ENCODE results near the gene MRPL10.
A peak's percentile ranks its signal among the peaks of the same experiment; 100 is the strongest.

Gene MRPL10

DNA sequence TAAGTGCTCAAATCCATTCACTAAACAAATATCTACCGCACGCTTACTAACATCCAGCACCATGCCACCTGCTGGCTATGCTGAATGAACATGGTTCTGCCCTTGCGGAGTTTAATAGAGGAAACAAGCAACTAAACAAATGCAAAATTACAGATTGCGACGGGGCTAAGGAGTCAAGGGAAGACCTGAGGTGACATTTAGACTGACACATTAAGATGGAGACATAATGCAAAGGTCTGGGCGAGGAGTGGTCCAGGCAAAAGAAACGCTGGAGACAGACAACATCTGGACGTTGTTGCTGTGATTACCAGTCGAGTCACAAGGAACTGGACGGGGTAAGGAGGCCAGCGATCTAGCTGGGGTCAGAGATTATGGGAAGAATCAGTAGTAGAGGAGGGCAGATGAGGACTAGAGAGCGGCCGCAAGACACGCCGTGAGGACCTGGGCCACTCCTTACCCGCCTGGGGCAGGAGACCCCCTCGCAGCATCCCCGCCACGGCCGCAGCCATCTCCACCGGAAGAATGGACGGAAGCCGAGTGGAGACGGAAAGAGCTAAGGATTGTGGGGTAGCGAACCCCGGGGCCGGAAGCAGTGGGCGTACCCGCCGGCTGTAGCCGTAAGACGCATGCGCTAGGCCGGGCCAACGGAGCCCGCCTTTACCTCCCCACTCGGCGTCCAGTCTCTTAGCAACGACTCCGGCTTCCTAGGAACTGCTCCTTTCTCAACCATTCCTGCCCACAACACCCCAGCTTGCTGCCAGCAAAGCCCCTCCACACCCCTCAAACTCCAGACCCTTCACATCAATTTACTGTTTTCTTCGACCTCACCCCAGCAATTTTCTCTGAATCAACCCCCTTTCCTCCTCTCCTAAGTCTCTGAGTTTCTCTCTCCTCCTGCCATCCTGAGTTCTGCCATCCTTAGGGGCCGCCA is at the start of gene MRPL10, which contains the start of gene LRRC46:
Gene MRPL10, minus strand, starts transcription at position 539 of the 931 bp plus-strand sequence. Its CDS starts 30 bp downstream, at position 509.
Gene LRRC46, plus strand, starts transcription at position 668 of the 931 bp plus-strand sequence. CDS start 320 bp downstream, outside the sequence.
- peak; percentile 74 to 89 for DNase-seq (ENCODE audit: low read depth in 2 of 2)

- DNase-seq (ENCODE audit: low read depth in 2 of 2) = no peak
These were observed 48.6 kb upstream of the MRPL10 start for GRCh38 chr17:47879776-47880454.

- DNase-seq (ENCODE audit: low read depth in 2 of 2) = no peak
These were observed 47.8 kb upstream of the MRPL10 start for GRCh38 chr17:47879028-47879585.

- no peak for DNase-seq (ENCODE audit: low read depth in 2 of 2)
These were observed 47.1 kb upstream of the MRPL10 start for GRCh38 chr17:47878203-47879027.

DNA sequence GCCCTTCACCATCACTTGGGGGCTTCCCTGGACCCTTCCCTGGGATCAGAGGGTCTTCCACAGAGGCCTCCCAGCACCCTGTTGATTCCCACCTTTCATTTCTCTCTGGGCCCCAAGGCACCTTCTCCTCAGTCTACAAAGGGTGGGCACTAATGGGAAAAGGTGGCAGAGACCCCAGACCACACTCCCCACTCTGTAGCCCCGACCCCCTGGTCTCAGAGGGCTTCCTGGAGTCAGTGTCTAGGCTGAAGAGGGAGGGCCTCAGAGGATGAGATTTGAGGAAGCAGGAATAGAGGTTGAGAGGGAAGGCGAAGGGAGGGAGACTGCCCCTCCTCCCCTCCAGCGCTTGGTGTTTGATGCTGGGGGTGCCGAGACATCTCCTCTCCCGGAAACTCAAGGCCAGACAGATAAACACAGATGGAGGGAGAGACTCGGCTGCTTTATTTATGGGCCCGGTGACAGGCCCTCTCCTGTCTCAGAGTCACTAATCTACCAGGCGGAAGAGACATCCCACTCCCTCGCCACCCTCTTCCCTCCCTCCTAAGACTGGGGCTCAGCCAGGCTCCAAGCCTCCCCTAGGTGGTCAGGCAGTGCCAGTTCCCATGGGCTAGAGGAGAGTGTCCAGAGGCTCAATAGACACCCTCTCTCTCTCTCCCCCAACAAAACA is 46.2 kb upstream of the MRPL10 start:
- no peak for DNase-seq (ENCODE audit: low read depth in 2 of 2)

DNA sequence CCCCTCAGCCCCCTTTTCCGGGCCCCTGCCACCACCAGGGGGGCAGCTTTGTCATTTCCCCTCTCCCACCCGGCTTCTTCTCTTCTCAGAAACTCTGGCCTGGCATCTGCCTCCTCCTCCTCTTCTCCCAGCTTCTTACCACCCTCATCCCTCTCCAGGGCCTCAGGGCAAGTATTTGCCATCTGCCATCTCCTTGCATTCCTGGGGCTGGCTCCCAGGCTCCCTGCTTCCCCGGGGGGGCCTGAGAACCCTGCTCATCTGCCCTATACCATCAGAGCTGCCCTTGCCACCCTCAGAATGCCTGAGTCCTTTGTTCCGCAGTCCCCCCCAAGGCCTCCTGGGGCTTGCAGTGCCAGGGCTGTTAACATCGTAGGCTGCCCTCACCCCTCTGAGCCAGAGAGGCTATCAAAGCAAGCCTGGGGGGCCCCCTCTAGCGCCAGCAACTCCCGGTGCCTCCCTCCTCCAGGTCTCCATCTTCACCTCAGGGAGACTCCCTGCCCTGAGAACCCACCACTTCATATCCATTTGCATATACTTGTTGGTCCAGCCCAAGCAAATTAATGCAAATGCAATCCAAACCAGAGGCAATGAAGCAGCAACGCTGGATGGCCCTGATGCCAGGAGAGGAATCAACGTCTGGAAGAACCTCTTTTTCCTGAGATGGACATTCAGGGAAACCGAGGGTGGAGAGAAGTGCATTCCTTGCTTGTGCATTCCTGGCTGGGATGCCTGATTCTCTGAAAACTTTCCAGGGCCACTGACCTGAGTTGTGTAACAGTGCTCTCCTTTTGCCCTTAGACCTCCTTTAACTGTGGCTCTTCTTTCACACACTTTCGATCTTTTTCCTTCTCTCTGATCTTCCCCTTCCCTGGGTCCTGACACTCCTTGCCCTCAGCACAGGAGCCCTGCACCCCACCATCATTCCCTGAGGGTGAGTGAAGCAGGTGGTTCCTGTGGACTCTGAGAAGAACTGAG is 44.0 kb upstream of the MRPL10 start:
- no peak for DNase-seq (ENCODE audit: low read depth in 2 of 2)

- no peak for DNase-seq (ENCODE audit: low read depth in 2 of 2)
These were observed 42.1 kb upstream of the MRPL10 start for GRCh38 chr17:47873200-47874090.

DNA sequence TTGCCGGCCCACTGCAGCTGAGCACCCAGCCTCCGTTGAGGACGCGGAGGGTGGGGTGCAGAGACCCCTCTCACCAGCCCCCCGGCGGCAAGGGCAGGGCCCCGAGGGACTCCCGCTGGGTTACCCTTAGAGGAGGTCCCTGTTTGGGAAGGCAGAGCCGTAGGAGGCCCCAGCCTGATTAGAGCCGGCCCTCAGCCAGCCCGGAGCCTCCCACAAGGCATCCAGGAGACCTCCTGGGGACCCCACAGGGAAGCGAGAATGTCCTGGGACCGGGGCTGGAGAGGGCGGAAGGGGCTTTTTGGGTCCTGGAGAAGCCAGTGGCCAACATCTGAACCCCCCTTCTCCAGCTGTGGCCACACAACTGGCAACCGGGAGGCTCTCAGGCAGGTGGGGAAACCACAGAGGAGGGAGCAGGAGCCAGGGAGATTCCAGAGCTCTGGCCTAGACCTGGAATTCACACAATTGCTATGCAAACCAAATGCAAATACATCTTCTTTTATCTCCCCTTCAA is 41.4 kb upstream of the MRPL10 start:
- no peak for DNase-seq (ENCODE audit: low read depth in 2 of 2)

GRCh38 chr17:47872019-47872650 is 40.8 kb upstream of the MRPL10 start:
- no peak for DNase-seq (ENCODE audit: low read depth in 2 of 2)

DNA sequence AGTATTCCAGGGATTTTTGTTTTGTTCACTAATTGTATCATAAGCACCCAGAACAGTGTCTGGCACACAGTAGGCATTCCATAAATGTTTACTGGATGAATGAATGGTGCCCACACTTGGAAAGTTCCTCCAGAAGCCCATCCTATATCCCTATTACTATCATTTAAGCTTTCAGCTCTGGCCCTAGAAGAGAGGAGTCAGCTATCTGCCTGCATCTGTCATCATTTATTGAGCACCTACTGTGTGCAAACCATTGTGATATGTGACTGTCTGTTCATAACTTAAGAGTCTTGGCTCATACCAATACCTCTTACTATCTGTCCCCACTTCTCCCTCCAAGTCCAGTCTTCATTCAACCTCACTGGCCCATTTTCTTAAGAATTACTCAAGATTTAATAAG is 39.7 kb upstream of the MRPL10 start:
- DNase-seq (ENCODE audit: low read depth in 2 of 2) = no peak

DNA sequence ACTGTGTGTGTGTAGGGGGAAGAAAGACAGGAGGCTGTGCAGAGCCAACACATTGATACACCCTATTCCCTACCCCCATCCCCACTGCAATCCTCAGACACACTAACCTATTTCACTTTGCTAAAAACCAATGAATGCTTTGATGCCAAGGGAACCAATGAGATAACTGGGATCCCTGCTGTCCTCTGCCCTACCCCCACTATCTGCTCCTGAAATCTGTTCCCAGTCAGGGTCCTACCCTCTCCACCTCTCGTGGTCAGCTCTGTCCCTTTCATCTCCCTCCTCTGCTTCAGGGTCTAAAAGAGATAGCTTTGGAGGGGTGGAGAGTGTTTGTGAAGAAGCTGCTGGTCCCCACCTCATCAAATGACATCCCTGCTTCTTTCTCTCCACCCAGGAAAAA is 38.7 kb upstream of the MRPL10 start:
- DNase-seq (ENCODE audit: low read depth in 2 of 2) = no peak

- DNase-seq (ENCODE audit: low read depth in 2 of 2) = no peak
These were observed 37.8 kb upstream of the MRPL10 start for GRCh38 chr17:47869114-47869513.

DNA sequence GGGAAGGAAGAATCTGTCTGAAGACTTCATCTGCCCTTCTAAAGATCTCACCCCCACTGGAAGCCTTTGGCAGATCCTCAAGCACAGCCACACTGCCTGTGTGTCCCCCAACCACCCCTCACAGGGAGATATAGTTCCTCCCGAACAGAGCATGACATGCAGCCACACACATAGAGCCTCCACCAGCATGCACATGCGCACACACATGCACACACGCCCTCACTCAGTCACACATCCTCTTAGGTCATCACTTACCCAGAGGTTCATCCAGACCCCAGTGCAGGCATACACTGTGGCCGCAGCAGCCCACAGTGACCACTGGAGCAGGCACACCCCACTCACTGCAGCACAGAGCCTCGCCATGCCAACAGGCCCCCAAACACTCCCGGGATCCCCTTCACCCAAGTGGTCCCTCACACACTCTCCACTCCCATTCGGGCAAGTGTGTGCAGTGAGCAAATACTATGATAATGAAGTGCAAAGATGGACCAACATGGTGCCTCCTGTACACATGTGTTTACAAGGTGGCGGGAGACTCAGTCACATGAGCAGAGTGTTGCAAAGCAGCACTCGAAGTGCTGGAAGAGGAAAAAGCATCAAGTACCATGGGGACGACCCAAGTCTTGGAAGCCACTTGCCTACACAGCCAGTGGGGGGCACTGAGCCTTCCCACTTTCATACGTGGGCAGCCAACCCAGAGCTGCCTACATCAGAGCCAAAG is 36.6 kb upstream of the MRPL10 start:
- no peak for DNase-seq (ENCODE audit: low read depth in 2 of 2)

GRCh38 chr17:47866941-47867340 is 35.6 kb upstream of the MRPL10 start:
- DNase-seq (ENCODE audit: low read depth in 2 of 2) = no peak

GRCh38 chr17:47864791-47865216 is 33.5 kb upstream of the MRPL10 start:
- DNase-seq (ENCODE audit: low read depth in 2 of 2) = no peak

GRCh38 chr17:47862621-47863440 is 31.5 kb upstream of the MRPL10 start:
- no peak for DNase-seq (ENCODE audit: low read depth in 2 of 2)

All from stimulated activated CD4-positive, alpha-beta T cell treated with anti-CD3 and anti-CD28 coated beads, Interleukin-1b, Interleukin-23, amount 100 ng/mL, for 1 hour (primary cell).